Measurements from ENCODE around the gene FAM47E. TPM values are rescaled to one million over a fixed set of nuclear protein-coding genes. Genes with fewer than 3 reads are reported as not detected.
A peak's percentile ranks its signal among the peaks of the same experiment; 100 is the strongest.

Gene FAM47E
- total and polyA plus RNA-seq, 2 donors (not counting 1 experiment from before 2014, with no cell fraction given): 0.15 to 1.3 TPM

- ChIA-PET CTCF (interaction anchor here (3.3 to 4.2 kb wide), 2 partner anchors 10 to 30 kb away, joined by 13 to 26 read pairs; no protein-coding TSS in a partner anchor), POLR2A (no interaction called here)
- Histone ChIP-seq H3K36me3 (replicated peaks in 1 of 2; ENCODE audit: control extremely low read depth in 1 of 2, control insufficient read depth in 1 of 2, extremely low read depth in 1 of 2, insufficient read depth in 2 of 2, low read length in 1 of 2) (no peaks in the 10 kb centered on the region), H3K27ac (ENCODE audit: low read length in 2 of 2) (peak overlapping the region in 1 of 2 donors; percentile 2), H2AFZ (ENCODE audit: insufficient read depth, low read depth, low read length, poor library complexity, severe bottlenecking) (no peak overlapping the region), H3K79me2 (ENCODE audit: control insufficient read depth, insufficient read depth, low read length) (peaks cover 49% of the 10 kb centered on the region), H3K4me1 (ENCODE audit: control insufficient read depth in 2 of 2, insufficient read depth in 2 of 2, low read length in 2 of 2) (peaks cover 48% of the 10 kb centered on the region in 2 donors), H3K9ac (ENCODE audit: low read length) (no peak overlapping the region), H4K20me1 (ENCODE audit: control insufficient read depth, insufficient read depth, low read length, poor library complexity, severe bottlenecking) (peaks cover 7% of the 10 kb centered on the region), H3K4me2 (replicated peaks; ENCODE audit: low read depth, low read length, poor library complexity, severe bottlenecking) (no peak overlapping the region), H3K4me3 (ENCODE audit: control extremely low read depth in 1 of 5, extremely low read depth in 1 of 5, insufficient read depth in 1 of 5, low read depth in 2 of 5, low read length in 4 of 5) (no peak overlapping the region), H3K9me3 (ENCODE audit: control extremely low read depth in 1 of 3, control insufficient read depth in 2 of 3, insufficient read depth in 1 of 3, low read length in 2 of 3) (no peaks in the 10 kb centered on the region), H3K27me3 (replicated peaks in 1 of 4; ENCODE audit: control extremely low read depth in 1 of 4, control insufficient read depth in 3 of 4, insufficient read depth in 4 of 4, low read length in 3 of 4) (no peaks in the 10 kb centered on the region)
- no peak for DNase-seq
- intact Hi-C loops (cut with micrococcal nuclease): loop anchor here (5.0 to 10.0 kb wide), 2 partner anchors 218 to 985 kb away; partner anchors contain the start of gene SDAD1
- no peak for TF ChIP-seq CTCF (IDR thresholded peaks at IDR 0.05)
- no peak for TF ChIP-seq EZH2 (IDR thresholded peaks at IDR 0.05; ENCODE audit: borderline replicate concordance, insufficient read depth, low read depth, low read length, poor library complexity, severe bottlenecking)
- Mint-ChIP-seq H3K4me3 (peak overlapping the region; percentile 3), H3K27me3 (no peaks in the 10 kb centered on the region), H3K4me1 (peaks cover 54% of the 10 kb centered on the region), H3K9me3 (ENCODE audit: insufficient read depth) (no peaks in the 10 kb centered on the region), H3K27ac (peak overlapping the region; percentile 46)
- ATAC-seq (ENCODE audit: low read depth): no peak
- WGBS (ENCODE audit: insufficient coverage): 93% methylated on average over 2 of the region's 4 CpGs
Measured at GRCh38 chr4:76209881-76210280, 41.6 kb upstream of the FAM47E start.

DNA sequence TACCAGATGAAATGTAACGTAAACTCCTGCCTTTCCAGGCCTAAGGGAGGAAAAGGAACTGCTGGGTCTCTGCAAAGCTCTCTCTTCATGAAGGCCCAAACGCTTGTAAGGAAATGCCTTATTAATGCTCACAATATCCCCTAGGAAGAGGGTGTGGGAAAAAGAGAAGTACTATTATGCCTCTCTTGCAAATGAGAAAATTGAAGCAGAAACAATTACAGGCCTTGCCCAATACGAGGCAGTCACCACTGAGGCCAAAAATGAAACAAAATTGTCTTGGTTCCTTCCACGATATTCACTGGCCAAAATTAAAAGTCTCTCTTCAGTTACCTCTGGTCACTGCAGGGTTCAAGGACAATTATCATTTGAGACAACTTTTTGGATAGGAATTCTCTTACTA lies 41.1 kb upstream of the FAM47E start:
- H2AFZ ChIP-seq (ENCODE audit: insufficient read depth, low read depth, low read length, poor library complexity, severe bottlenecking): no peak overlapping the region
- H3K4me3 Mint-ChIP-seq: peak overlapping the region; percentile 3
- H3K9me3 Mint-ChIP-seq (ENCODE audit: insufficient read depth): no peaks in the 10 kb centered on the region
- H3K4me2 ChIP-seq (replicated peaks; ENCODE audit: low read depth, low read length, poor library complexity, severe bottlenecking): peak overlapping the region; percentile 14
- CTCF ChIA-PET: interaction anchor here (3.3 to 4.2 kb wide), 2 partner anchors 11 to 31 kb away, joined by 13 to 26 read pairs; no protein-coding TSS in a partner anchor
- H3K27ac Mint-ChIP-seq: peak overlapping the region; percentile 46
- TF ChIP-seq CTCF (IDR thresholded peaks at IDR 0.05) (no peak), EZH2 (IDR thresholded peaks at IDR 0.05; ENCODE audit: borderline replicate concordance, insufficient read depth, low read depth, low read length, poor library complexity, severe bottlenecking) (no peak)
- H4K20me1 ChIP-seq (ENCODE audit: control insufficient read depth, insufficient read depth, low read length, poor library complexity, severe bottlenecking): peaks cover 7% of the 10 kb centered on the region
- intact Hi-C loops (cut with micrococcal nuclease): loop anchor here (5.0 to 10.0 kb wide), 2 partner anchors 218 to 984 kb away; partner anchors contain the start of gene SDAD1
- DNase-seq (no peak), ATAC-seq (ENCODE audit: low read depth) (no peak)
- H3K9me3 ChIP-seq (ENCODE audit: control extremely low read depth in 1 of 3, control insufficient read depth in 2 of 3, insufficient read depth in 1 of 3, low read length in 2 of 3): no peaks in the 10 kb centered on the region
- peak overlapping the region in 1 of 2 donors; percentile 2 for H3K27ac ChIP-seq (ENCODE audit: low read length in 2 of 2)
- peaks cover 51 to 52% of the 10 kb centered on the region in 2 donors for H3K4me1 ChIP-seq (ENCODE audit: control insufficient read depth in 2 of 2, insufficient read depth in 2 of 2, low read length in 2 of 2)
- no peaks in the 10 kb centered on the region for H3K27me3 Mint-ChIP-seq
- no peak overlapping the region for H3K9ac ChIP-seq (ENCODE audit: low read length)
- POLR2A ChIA-PET: no interaction called here
- H3K4me3 ChIP-seq (ENCODE audit: control extremely low read depth in 1 of 5, extremely low read depth in 1 of 5, insufficient read depth in 1 of 5, low read depth in 2 of 5, low read length in 4 of 5): no peak overlapping the region
- peaks cover 54% of the 10 kb centered on the region for H3K4me1 Mint-ChIP-seq
- H3K27me3 ChIP-seq (replicated peaks in 1 of 4; ENCODE audit: control extremely low read depth in 1 of 4, control insufficient read depth in 3 of 4, insufficient read depth in 4 of 4, low read length in 3 of 4): no peaks in the 10 kb centered on the region
- peaks cover 47% of the 10 kb centered on the region for H3K79me2 ChIP-seq (ENCODE audit: control insufficient read depth, insufficient read depth, low read length)
- H3K36me3 ChIP-seq (replicated peaks in 1 of 2; ENCODE audit: control extremely low read depth in 1 of 2, control insufficient read depth in 1 of 2, extremely low read depth in 1 of 2, insufficient read depth in 2 of 2, low read length in 1 of 2): no peaks in the 10 kb centered on the region
- WGBS (ENCODE audit: insufficient coverage): 17% methylated on average over 2 of the region's 4 CpGs
